Suprapubic skin (tissue), 3 donors: Measurements from ENCODE around the gene CHRNA5.

Experiments
- CTCF ChIP-seq, 2 donors: fragments of 200-600 bp in 1 of 2; fragments of 450-650 bp in 1 of 2; sonication (generic) in 1 of 2; IDR thresholded peaks; one replicate each; pipeline ENCODE4 v1.5.1; 2016 to 2019; ENCODE audit warnings: antibody characterized with exemption in 2 of 2, mild to moderate bottlenecking in 1 of 2, moderate library complexity in 1 of 2
- POLR2A ChIP-seq, 2 donors: fragments of 450-650 bp; IDR thresholded peaks; one replicate each; pipeline ENCODE4 v1.6.1; 2017; ENCODE audit warnings: antibody characterized with exemption in 2 of 2, mild to moderate bottlenecking in 2 of 2, moderate library complexity in 2 of 2

GRCh38 chr15:78640527-78641101, 75.3 kb downstream of the CHRNA5 start:
- TF ChIP-seq CTCF (IDR thresholded peaks at IDR 0.05), result no peak
- TF ChIP-seq POLR2A (IDR thresholded peaks at IDR 0.05), result no peak
